Hematopoietic multipotent progenitor cell treated with erythropoietin and hydrocortisone succinate and interleukin-3 and kit ligand, for 4 days (in vitro differentiated cells): ENCODE measurements around the gene HERC4.

Experiments used
- DNase-seq: peaks from one replicate; pipeline ENCODE4 v3.0.0-alpha.2; 2015

Gene HERC4

DNA sequence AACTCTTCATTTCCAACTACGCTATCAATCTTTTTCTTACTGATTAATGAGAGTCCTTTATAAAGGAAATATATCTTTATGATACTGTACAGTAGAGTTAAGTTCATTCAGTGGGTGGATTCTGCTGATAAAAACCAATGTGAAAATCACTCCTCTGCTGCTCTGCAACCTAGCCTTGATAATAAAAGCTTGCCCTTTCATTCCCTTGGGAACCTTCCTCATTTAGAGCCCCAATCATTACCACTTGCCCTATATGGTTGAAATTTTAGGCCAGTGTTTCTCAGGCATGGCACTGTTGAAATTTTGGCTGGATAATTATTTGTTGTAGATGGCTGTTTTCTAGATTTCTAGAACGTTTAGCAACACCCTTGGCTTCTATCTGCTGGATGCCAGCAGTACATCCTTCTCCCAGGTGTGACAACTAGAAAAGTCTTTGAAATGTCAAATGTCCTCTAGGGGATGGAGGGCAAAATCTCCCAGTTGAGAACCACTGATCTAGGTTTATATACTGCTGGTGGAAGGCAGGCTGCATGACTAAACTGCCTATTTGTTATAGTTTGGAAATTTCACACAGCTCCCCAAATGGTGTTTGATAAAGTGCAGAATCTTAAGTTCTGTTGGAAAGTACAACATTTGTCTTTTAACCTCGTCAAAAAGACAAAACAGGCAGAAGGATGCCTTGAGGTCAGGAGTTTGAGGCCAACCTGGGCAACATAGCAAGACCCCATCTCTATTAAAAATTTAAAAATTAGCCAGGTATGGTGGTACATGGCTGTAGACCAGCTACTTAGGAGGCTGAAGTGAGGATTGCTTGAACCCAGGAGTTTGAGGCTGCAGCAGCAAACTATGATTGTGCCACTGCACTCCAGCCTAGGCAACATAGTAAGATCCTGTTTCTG, 199.5 kb downstream of the HERC4 start:
- DNase-seq = no peak
